PFSK-1 (cell line): ENCODE data around the gene TBC1D9.

Experiments used
- POLR2AphosphoS5 ChIP-seq: IDR thresholded peaks from 2 replicates; pipeline ENCODE4 v1.6.1; 2012; ENCODE audit warnings: low read depth, mild to moderate bottlenecking, control low read depth, low read length, moderate library complexity
- SIN3A ChIP-seq: IDR thresholded peaks from 2 replicates; pipeline ENCODE4 v1.6.1; 2012; ENCODE audit warnings: mild to moderate bottlenecking, low read length, moderate library complexity, borderline replicate concordance; ENCODE audit not compliant: insufficient read depth
- TAF1 ChIP-seq: IDR thresholded peaks from 2 replicates; pipeline ENCODE4 v1.6.1; 2012; ENCODE audit warnings: low read length, control low read depth, borderline replicate concordance; ENCODE audit not compliant: insufficient read depth

GRCh38 chr4:140628016-140628415 is 128.2 kb downstream of the TBC1D9 start:
- TF ChIP-seq TAF1 (no peak), SIN3A (no peak), POLR2AphosphoS5 (no peak)
